Measurements from ENCODE around the gene BICD2. TPM values are rescaled to one million over a fixed set of nuclear protein-coding genes. Genes with fewer than 3 reads are reported as not detected.
"Not testable (repeated sequence)": the region's sequence is repeated elsewhere in the genome, so short reads cannot be mapped to it uniquely, and the experiment has no call there.

BICD2 gene
- total RNA-seq, 6 donors from 2014 or later = 33.8 to 50.1 (median 45.1) TPM

DNA sequence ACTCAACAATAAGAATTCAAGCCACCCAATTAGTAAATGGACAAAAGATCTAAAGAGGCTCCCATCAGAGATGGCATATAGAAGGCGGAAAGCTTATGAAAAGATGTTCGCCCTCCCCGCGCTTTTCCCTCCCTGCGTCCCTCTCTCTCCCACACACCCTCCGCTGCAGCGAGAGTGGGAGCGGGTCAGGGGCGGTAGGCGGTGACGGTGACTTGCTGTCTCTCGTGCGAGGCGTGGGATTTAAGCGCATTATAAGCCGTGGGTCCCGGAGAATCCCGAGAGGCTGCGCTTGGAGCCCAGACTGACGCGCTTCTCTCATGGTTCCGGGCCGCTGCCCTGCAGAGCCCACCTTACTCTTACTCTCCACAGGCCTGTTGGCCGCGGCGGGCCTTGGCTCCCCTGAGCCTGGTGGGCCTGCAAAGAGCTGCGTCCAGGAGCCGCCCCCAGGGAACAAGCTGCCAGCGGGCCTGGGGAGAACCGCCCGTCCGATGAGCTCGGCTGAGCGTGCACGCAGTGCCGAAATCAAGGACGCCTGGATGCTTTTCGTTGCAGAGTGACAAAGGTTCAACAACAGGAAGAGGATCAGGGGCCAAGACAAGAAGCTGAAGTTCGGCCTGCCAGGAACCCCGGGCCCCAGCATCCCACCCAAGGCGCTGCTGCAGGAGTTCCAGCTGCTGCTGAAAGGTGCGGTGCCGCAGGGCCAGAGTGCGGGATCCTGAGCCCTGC is 42.6 kb upstream of the BICD2 start:
- WGBS, 2 donors = 16 to 29% methylated on average over 22 to 43 of the region's 44 CpGs
- peaks cover 2 to 47% (median 36%) of the 10 kb centered on the region in 4 donors for H3K27me3 ChIP-seq
- DNase-seq = peak in 1 of 2 donors; percentile 74
- H3K27ac ChIP-seq = no peak overlapping the region
- TF ChIP-seq EP300 (IDR thresholded peaks at IDR 0.05) = no peak
- no peak for TF ChIP-seq POLR2A (IDR thresholded peaks at IDR 0.05)
- no peak for TF ChIP-seq POLR2AphosphoS5 (IDR thresholded peaks at IDR 0.05)
- TF ChIP-seq, protein P1, sequence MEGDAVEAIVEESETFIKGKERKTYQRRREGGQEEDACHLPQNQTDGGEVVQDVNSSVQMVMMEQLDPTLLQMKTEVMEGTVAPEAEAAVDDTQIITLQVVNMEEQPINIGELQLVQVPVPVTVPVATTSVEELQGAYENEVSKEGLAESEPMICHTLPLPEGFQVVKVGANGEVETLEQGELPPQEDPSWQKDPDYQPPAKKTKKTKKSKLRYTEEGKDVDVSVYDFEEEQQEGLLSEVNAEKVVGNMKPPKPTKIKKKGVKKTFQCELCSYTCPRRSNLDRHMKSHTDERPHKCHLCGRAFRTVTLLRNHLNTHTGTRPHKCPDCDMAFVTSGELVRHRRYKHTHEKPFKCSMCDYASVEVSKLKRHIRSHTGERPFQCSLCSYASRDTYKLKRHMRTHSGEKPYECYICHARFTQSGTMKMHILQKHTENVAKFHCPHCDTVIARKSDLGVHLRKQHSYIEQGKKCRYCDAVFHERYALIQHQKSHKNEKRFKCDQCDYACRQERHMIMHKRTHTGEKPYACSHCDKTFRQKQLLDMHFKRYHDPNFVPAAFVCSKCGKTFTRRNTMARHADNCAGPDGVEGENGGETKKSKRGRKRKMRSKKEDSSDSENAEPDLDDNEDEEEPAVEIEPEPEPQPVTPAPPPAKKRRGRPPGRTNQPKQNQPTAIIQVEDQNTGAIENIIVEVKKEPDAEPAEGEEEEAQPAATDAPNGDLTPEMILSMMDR (IDR thresholded peaks at IDR 0.05) = no peak
- H3K4me1 ChIP-seq = peaks cover 24 to 34% (median 29%) of the 10 kb centered on the region in 4 donors
- H3K36me3 ChIP-seq = no peaks in the 10 kb centered on the region
- no peak overlapping the region for H3K4me3 ChIP-seq
- H3K9me3 ChIP-seq = no peaks in the 10 kb centered on the region
- no peak for ATAC-seq (ENCODE audit: low FRiP score in 2 of 2)

DNA sequence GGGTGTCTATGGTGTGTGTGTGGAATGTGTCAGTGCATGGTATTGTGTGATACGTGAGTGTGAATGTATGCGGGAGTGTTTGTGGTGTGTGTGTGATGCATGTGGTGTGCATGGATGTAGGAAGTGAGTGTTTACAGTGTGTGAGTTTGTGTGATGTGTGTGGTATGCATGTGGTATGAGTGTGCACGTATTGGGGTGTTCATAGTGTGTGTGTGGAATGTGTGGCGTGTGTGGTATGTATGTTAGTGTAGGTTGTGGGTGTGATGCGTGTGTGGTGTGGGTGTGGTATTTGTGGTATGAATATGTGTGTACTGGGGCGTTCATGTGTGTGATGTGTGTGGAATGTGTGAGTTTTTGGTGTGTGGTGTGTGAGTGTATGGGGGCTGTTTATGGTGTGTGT is 40.1 kb upstream of the BICD2 start:
- ATAC-seq (ENCODE audit: low FRiP score in 2 of 2) (no peak), DNase-seq (no peak)
- no peak overlapping the region for H3K4me3 ChIP-seq
- H3K4me1 ChIP-seq = peaks cover 23 to 31% (median 26%) of the 10 kb centered on the region in 4 donors
- no peaks in the 10 kb centered on the region for H3K36me3 ChIP-seq
- TF ChIP-seq POLR2A (IDR thresholded peaks at IDR 0.05) = no peak
- 78 to 86% methylated on average over 6 of the region's 6 CpGs for whole genome bisulfite sequencing, 2 donors
- no peak overlapping the region for H3K27ac ChIP-seq
- peaks cover 0 to 32% (median 29%) of the 10 kb centered on the region in 4 donors for H3K27me3 ChIP-seq
- H3K9me3 ChIP-seq = no peaks in the 10 kb centered on the region

DNA sequence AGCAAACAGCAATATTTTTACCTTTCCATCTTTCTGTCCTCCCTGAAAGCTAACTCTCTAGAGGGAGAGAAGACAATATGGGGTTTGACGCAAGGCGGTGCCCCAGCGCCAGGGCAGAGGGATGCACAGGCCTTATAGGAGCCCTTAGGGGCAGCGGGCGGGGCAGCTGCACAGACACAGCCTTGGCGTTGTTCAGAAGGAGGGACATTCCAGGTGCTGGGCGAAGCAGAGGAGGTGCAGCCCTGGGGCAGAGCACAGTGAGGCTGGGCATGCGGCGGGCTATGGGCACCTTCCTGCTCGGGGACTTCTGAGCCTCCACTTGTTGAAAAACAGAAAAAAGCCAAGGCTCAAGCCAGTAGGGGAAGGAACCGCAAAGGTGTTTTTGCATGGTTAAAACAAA is 33.7 kb upstream of the BICD2 start:
- Histone ChIP-seq H3K9me3 (no peaks in the 10 kb centered on the region), H3K27ac (no peak overlapping the region), H3K27me3 (no peaks in the 10 kb centered on the region), H3K4me3 (no peak overlapping the region), H3K4me1 (no peaks in the 10 kb centered on the region), H3K36me3 (no peaks in the 10 kb centered on the region)
- WGBS, 2 donors = 90% methylated on average over 11 of the region's 11 CpGs
- no peak for TF ChIP-seq EP300 (IDR thresholded peaks at IDR 0.05)
- no peak for TF ChIP-seq POLR2AphosphoS5 (IDR thresholded peaks at IDR 0.05)
- TF ChIP-seq, protein P1 (IDR thresholded peaks at IDR 0.05) = no peak
- no peak for TF ChIP-seq POLR2A (IDR thresholded peaks at IDR 0.05)
- ATAC-seq (ENCODE audit: low FRiP score in 2 of 2) (peak in 1 of 2 donors; percentile 23), DNase-seq (peak in 1 of 2 donors; percentile 56)

DNA sequence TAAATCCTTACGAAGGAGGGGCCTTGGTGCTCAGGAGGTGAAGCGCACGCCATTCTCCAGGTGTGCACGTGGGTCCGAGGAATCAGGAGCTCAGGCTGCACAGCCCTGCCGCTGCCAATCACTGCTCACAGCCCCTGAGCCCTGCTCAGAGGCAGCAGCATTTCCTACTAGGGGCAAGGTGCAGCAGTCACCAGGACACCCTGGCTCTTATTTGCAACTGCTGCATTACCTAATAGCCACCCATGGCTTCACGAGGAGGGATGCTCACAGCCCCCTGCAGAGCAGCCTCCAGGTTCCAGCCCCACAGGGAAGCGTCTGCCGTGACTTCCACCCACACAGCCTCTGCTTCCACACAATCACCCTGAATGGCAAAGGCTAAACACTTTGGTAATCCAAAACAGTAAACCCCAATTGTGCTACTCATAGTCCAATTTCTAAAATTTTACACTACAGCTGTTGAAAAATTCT is 31.7 kb upstream of the BICD2 start:
- not testable (repeated sequence) for H3K36me3 ChIP-seq; H3K27ac ChIP-seq; DNase-seq; H3K4me1 ChIP-seq; H3K4me3 ChIP-seq; H3K9me3 ChIP-seq; H3K27me3 ChIP-seq; ATAC-seq (ENCODE audit: low FRiP score in 2 of 2)
- WGBS, 2 donors = 50 to 56% methylated on average over 4 to 9 of the region's 9 CpGs

DNA sequence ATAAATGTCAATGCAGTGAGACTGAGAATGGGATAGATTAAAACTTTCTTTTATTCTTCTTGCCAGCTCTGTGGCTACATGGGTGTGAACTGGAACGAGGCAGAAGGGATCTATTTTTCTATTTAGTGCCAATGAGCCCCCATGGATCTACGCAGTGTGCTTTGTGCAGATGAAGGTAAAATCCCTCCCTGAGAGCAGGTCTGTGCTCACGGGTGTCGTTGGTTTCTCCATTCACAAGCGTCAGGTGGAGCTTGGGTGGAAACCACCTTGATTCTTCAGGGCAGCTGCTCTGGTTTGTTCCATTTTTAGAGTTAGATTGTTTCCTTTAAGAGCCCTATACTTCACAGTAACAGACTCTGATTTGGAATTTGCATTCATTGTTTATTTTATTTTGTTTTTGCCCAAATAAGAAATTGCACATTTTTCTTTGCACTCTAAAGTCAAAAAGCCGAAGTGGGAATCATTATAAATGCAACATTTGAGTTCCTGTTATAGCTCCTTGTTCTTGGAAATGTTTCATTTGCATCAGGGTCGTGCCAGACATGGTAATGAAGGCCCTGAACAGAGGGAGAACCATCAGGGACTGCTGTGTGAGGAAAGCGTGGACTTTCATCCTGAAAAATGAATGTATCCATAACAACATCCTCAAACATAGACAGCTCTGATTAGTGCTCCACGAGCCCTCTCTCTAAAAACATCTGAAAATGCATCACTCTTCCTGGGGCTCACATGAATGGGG is 31.1 kb upstream of the BICD2 start:
- TF ChIP-seq EP300 (IDR thresholded peaks at IDR 0.05) (no peak), POLR2A (IDR thresholded peaks at IDR 0.05) (no peak), POLR2AphosphoS5 (IDR thresholded peaks at IDR 0.05) (no peak)
- TF ChIP-seq, protein P1 (IDR thresholded peaks at IDR 0.05) = no peak
- no peaks in the 10 kb centered on the region for H3K36me3 ChIP-seq
- ATAC-seq (ENCODE audit: low FRiP score in 2 of 2) = no peak
- peaks cover 0 to 3% (median 1%) of the 10 kb centered on the region in 4 donors for H3K4me1 ChIP-seq
- no peaks in the 10 kb centered on the region for H3K9me3 ChIP-seq
- H3K4me3 ChIP-seq = no peak overlapping the region
- no peaks in the 10 kb centered on the region for H3K27me3 ChIP-seq
- 57 to 61% methylated on average over 9 of the region's 9 CpGs for WGBS, 2 donors
- no peak overlapping the region for H3K27ac ChIP-seq
- no peak for DNase-seq

Data from upper lobe of left lung (tissue), 6 donors.